Mammary epithelial cell (primary cell): ENCODE data around the gene DUS3L.

Experiments
- CTCF ChIP-seq, 2 donors: IDR thresholded peaks in 1 of 2; conservative IDR thresholded peaks in 1 of 2; 2 replicates each; pipeline ENCODE4 v1.5.1; 2011 to 2012; ENCODE audit warnings: inconsistent platforms in 2 of 2, low read length in 2 of 2, mild to moderate bottlenecking in 2 of 2, control low read depth in 1 of 2, low read depth in 1 of 2; ENCODE audit not compliant: insufficient read depth in 1 of 2; ENCODE audit errors: extremely low read depth in 1 of 2
- EZH2 ChIP-seq: IDR thresholded peaks from 2 replicates; pipeline ENCODE4 v1.6.1; 2012; ENCODE audit warnings: low read length, inconsistent platforms, borderline replicate concordance

- TF ChIP-seq EZH2 (no peak), CTCF (conservative IDR thresholded peaks at IDR 0.05 in 1 of 2, IDR thresholded peaks at IDR 0.05 in 1 of 2; ENCODE audit: extremely low read depth in 1 of 2, insufficient read depth in 1 of 2, low read depth in 1 of 2, low read length in 2 of 2) (no peak)
These were observed 8.6 kb downstream of the DUS3L start for GRCh38 chr19:5782322-5782721.
